ENCODE data around the gene RPS6KA5.
"Not testable (repeated sequence)": the region's sequence is repeated elsewhere in the genome, so short reads cannot be mapped to it uniquely, and the experiment has no call there.

RPS6KA5 gene

GRCh38 chr14:91095178-91095577 is 34.7 kb upstream of the RPS6KA5 start:
- Histone ChIP-seq H3K9me3 (ENCODE audit: severe bottlenecking) (no peaks in the 10 kb centered on the region), H3K27ac (no peak overlapping the region), H3K36me3 (no peaks in the 10 kb centered on the region), H3K4me3 (ENCODE audit: low read depth, low read length) (no peak overlapping the region), H3K27me3 (ENCODE audit: insufficient read depth, low read depth, severe bottlenecking) (no peaks in the 10 kb centered on the region)
- TF ChIP-seq CTCF (IDR thresholded peaks at IDR 0.05; ENCODE audit: low read depth, low read length) = no peak
- no peak for DNase-seq

GRCh38 chr14:91094772-91095171 is 34.3 kb upstream of the RPS6KA5 start:
- Histone ChIP-seq H3K9me3 (ENCODE audit: severe bottlenecking) (no peaks in the 10 kb centered on the region), H3K4me3 (ENCODE audit: low read depth, low read length) (no peak overlapping the region), H3K27me3 (ENCODE audit: insufficient read depth, low read depth, severe bottlenecking) (no peaks in the 10 kb centered on the region), H3K36me3 (no peaks in the 10 kb centered on the region), H3K27ac (no peak overlapping the region)
- no peak for DNase-seq
- no peak for TF ChIP-seq CTCF (IDR thresholded peaks at IDR 0.05; ENCODE audit: low read depth, low read length)

- H3K9me3 ChIP-seq (ENCODE audit: severe bottlenecking); DNase-seq; H3K27ac ChIP-seq; H3K36me3 ChIP-seq; H3K27me3 ChIP-seq (ENCODE audit: insufficient read depth, low read depth, severe bottlenecking); H3K4me3 ChIP-seq (ENCODE audit: low read depth, low read length): not testable (repeated sequence)
Measured at GRCh38 chr14:91093743-91094472, 33.5 kb upstream of the RPS6KA5 start.

GRCh38 chr14:91092073-91092472 is 31.6 kb upstream of the RPS6KA5 start:
- Histone ChIP-seq H3K27ac (no peak overlapping the region), H3K27me3 (ENCODE audit: insufficient read depth, low read depth, severe bottlenecking) (no peaks in the 10 kb centered on the region), H3K4me3 (ENCODE audit: low read depth, low read length) (no peak overlapping the region), H3K36me3 (no peaks in the 10 kb centered on the region), H3K9me3 (ENCODE audit: severe bottlenecking) (no peaks in the 10 kb centered on the region)
- no peak for TF ChIP-seq CTCF (IDR thresholded peaks at IDR 0.05; ENCODE audit: low read depth, low read length)
- no peak for DNase-seq

GRCh38 chr14:91090743-91091142 is 30.3 kb upstream of the RPS6KA5 start:
- no peaks in the 10 kb centered on the region for H3K27me3 ChIP-seq (ENCODE audit: insufficient read depth, low read depth, severe bottlenecking)
- no peak overlapping the region for H3K27ac ChIP-seq
- DNase-seq = no peak
- H3K4me3 ChIP-seq (ENCODE audit: low read depth, low read length) = no peak overlapping the region
- no peak for TF ChIP-seq CTCF (IDR thresholded peaks at IDR 0.05; ENCODE audit: low read depth, low read length)
- no peaks in the 10 kb centered on the region for H3K36me3 ChIP-seq
- no peaks in the 10 kb centered on the region for H3K9me3 ChIP-seq (ENCODE audit: severe bottlenecking)

- no peak for TF ChIP-seq CTCF (IDR thresholded peaks at IDR 0.05; ENCODE audit: low read depth, low read length)
- Histone ChIP-seq H3K27ac (no peak overlapping the region), H3K4me3 (ENCODE audit: low read depth, low read length) (no peak overlapping the region), H3K9me3 (ENCODE audit: severe bottlenecking) (no peaks in the 10 kb centered on the region), H3K36me3 (no peaks in the 10 kb centered on the region), H3K27me3 (ENCODE audit: insufficient read depth, low read depth, severe bottlenecking) (no peaks in the 10 kb centered on the region)
- no peak for DNase-seq
Measured at GRCh38 chr14:91089958-91090535, 29.6 kb upstream of the RPS6KA5 start.

Measured in WERI-Rb-1 (cell line).